Activated gamma-delta T cell treated with anti-CD3 and anti-CD28 coated beads, Interleukin-2, amount 50 U/mL, for 16 hours (primary cell): ENCODE results near the gene SMG7.

Experiments used
- DNase-seq: peaks from one replicate; pipeline ENCODE4 v3.0.0-alpha.2; 2020; ENCODE audit warnings: low read depth

The SMG7 gene

DNA sequence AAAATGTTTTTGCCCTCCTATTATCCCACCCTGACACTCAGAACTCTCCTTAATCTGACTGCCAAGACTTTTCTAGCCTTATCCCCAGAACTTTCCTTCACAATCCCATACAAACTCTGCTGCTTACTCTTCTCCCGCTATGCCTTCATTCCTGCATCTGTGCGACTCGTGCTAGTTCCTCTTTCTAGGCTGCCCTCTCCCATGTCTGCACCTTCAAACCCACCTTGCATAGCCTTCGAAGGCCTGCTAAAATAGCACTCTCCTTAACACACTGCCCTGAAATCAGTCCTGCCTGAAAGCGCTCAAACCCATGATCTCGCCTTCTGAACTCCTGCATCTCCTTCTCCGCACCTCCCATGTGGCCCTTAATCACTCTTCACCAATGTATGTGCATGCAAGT, 120.4 kb downstream of the SMG7 start:
- DNase-seq: no peak

DNA sequence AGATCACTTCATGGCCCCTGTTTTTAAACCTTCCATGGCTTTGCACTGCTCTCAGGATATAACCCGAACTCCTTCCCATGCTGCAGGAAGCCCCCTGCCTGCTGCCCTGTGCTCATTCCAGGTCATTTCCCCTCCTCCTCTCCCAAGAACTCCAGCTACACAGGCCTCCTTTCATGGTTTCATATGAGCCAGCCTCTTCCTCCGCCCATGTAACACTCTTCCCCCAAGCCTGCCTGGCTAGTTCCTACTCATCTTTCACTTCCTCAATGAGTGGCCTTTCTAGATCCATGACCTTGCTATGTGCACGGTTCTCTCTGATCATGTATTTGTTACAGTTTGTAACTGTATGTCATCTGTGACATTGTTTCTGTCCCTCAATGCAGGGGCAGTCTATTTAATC, 121.1 kb downstream of the SMG7 start:
- no peak for DNase-seq

- no peak for DNase-seq
These were observed 123.2 kb downstream of the SMG7 start for GRCh38 chr1:183595537-183595936.

- no peak for DNase-seq
These were observed 124.2 kb downstream of the SMG7 start for GRCh38 chr1:183596500-183596899.

- no peak for DNase-seq
These were observed 125.5 kb downstream of the SMG7 start for GRCh38 chr1:183597656-183598347.

DNA sequence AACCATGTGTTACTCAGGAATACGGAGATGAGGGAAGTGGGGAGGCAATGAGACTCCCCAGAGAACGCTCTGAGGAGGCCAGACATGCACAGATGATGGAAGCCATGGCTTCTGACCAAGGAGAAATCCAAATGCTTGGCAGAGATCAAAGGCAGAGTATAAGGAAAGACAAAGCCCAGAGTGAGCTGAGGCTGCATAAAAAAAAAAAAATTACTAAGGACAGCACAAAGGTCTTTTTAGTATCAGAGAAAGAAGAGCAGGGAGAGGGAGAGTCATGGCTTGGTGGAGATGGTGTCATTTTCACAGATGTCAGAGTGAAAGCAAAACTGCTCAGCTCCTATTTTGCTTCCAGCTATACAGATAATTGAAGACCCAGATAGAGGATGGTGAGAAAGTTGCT, 126.1 kb downstream of the SMG7 start:
- no peak for DNase-seq

DNA sequence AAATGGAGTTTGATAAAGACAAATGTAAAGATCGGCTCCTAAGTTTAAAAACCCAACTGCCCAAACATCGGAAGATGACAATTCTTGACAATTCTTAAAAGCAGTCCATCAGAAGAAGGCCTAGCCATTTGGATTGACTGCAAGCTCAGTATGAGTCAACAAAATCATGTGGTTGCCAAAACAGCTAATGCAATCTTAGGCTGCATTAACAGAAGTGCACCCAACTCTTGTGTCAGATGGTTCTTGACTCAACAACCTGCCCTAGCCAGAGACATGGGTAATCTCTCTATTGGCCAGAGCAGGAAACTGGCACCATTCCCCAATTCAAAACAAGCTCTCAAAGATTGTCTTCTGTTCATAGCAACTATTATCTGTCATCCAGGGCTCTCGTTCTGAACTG, 127.8 kb downstream of the SMG7 start:
- DNase-seq: no peak

GRCh38 chr1:183600634-183601033, 128.3 kb downstream of the SMG7 start:
- no peak for DNase-seq

GRCh38 chr1:183602510-183602909, 130.2 kb downstream of the SMG7 start:
- DNase-seq: no peak
